LNCAP (cell line): ENCODE results near the gene AFG1L.

Experiments
- TF ChIP-seq, protein P1 (sequence below): fragments of 450-650 bp; IDR thresholded peaks from 2 replicates; pipeline ENCODE4 v1.5.1; 2017; ENCODE audit warnings: mild to moderate bottlenecking

Gene AFG1L

DNA sequence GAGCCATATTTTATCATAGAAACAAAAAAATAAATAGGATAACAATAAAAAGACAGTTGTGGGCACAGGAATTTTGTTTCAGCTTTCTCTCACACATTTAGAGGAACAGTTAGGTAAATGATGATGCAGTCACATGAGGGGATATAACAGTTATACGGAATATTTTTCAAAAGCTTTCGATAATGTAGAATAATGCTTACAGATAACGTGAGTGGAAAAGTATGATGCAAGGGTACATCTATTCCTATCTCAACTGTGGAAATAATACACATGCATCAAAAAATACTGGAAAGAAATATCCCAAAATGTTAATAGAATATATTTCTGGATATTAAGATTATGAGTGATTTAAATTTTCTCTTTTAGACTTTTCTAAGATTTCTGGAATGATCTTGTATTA is 114.0 kb downstream of the AFG1L start:
- TF ChIP-seq, protein P1, sequence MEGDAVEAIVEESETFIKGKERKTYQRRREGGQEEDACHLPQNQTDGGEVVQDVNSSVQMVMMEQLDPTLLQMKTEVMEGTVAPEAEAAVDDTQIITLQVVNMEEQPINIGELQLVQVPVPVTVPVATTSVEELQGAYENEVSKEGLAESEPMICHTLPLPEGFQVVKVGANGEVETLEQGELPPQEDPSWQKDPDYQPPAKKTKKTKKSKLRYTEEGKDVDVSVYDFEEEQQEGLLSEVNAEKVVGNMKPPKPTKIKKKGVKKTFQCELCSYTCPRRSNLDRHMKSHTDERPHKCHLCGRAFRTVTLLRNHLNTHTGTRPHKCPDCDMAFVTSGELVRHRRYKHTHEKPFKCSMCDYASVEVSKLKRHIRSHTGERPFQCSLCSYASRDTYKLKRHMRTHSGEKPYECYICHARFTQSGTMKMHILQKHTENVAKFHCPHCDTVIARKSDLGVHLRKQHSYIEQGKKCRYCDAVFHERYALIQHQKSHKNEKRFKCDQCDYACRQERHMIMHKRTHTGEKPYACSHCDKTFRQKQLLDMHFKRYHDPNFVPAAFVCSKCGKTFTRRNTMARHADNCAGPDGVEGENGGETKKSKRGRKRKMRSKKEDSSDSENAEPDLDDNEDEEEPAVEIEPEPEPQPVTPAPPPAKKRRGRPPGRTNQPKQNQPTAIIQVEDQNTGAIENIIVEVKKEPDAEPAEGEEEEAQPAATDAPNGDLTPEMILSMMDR, result no peak

DNA sequence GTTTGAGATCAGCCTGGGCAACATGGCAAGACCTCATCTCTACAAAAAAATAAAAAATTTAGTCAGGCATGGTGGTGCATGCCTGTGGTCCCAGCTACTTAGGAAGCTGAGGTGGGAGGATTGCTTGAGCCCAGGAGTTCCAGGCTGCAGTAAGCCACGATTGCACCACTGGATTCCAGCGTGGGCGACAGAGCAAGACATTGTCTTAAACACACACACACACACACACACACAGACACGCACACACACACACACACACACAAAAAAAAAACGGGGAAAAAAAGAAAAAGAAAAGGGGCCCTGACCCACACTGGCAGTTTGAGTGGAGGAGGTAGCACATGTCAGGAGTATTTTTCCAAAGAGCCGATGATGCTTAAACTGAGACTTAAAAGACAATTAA is 122.2 kb downstream of the AFG1L start:
- TF ChIP-seq, protein P1, result no peak

DNA sequence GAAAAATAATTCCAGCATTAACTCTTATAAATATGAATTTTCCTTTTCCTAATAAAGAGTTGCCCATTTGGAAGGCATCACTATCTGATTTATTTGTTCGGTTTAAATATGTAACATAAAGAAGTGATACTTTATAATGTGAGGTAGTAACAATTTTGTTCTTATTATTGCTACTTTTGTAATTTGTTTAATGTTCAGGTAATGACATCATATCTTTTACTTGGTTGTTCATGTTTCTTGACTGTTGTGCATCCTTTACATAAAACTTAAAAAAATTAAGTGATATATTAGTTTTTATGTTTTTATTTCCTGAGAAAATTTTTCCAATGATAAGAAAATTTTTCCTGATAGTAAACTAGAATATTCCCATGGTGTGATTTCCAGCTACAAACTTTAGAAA is 124.6 kb downstream of the AFG1L start:
- TF ChIP-seq, protein P1, result no peak

DNA sequence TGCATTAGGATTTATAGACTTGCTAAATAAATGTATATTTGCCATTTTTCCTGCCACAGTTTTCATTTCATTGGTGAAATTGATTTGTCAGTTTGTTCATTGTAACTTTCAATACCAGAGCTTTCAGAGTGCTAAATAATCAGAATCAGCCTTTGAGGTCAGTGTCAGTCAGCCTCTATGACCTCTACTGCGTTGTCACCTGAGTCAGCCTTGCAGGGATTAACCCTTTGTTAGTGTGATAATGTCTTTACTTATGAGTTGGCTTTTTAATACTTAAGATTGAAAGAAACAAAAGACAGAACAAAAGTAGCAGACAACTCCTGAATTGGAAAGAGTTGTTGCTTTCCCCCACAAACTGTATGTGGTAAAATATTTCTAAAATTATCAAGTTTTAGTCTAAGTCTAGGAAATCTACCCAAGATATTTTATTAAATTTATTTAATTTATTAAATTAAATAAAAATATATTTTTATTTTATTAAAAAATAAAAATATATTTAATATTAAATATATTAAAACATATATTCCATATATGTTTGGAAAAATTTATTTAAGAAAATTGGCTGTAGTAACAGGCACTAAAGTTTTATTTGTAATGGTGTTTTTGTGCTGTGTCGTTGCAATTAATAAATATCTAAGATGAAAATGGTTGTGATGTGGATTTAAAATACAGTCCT is 125.2 kb downstream of the AFG1L start:
- TF ChIP-seq, protein P1, result no peak

DNA sequence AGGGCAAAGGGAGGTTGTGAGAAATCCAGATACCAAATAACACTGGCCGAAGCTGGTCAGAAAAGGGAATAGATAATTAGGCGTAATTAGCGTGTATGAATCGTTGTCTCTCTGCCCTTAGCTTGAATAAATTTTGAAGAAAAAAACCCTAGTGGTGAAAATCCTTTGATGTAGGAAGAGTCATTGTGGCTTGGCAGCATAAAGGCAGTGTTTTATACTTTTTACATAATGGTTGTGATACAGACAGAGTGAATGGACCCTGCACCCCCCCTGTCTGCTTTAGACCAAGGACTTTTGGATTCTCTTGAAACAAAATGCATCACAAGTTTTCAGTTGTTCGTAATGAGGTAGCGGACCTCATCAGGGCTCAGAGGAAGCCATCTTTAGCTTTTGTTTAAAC is 126.5 kb downstream of the AFG1L start:
- TF ChIP-seq, protein P1, result no peak

DNA sequence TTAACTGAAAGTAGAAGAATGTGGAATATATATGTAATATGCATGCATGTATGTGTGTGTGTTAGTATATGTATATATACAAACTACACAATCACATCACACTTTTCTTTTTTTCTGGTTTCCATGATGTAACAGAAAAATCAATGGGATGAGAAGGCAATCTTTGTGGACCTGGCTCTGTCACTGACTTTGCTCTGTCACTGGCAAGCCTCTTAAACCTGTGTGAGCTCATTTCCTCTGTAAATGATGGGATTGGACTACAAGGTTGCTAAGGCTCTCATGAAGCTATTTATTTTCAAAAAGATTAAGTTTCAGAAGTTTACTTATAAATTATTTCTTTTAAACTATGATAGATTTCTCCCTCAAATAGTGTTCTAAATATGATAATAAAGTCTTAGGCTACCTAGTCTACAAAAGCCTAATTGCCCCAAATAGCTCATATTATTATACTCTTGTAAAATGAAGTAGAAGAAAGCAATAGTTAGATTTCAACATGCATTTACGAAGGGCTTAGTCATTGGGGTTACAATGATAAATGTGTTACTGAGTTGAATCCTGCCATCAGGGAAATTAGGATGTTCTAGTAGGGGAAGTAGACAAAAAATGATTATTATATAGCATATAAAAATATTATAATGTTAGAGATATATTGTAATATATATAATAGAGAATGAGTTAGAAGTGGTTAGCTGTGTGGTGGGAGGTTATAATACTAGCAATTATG is 129.3 kb downstream of the AFG1L start:
- TF ChIP-seq, protein P1, result no peak

DNA sequence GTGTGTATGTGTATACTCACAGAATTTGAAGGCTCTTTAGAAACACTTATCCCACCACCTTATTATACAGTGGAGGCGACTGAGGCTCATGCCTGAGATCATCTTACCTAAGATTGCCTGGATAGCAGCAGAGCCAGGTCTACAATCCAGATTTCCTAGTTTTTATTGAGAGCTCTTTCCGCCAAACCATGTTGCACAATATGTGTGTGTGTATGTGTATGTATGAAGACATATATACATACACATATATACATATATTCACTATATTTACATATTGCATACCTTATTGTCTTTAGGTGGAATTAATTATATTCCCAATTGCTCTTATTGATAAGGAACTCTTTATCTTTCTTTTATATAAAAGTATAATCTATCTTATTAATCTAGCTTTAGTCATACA is 130.6 kb downstream of the AFG1L start:
- TF ChIP-seq, protein P1, result no peak
